LNCaP clone FGC (cell line): ENCODE results near the gene SND1.

Experiments used
- DNase-seq: peaks from one replicate; pipeline ENCODE4 v3.0.0-alpha.2; 2011; ENCODE audit warnings: low read depth
- H3K4me3 ChIP-seq: 2 replicates; pipeline ENCODE4 v1.5.1; 2011; ENCODE audit warnings: mild to moderate bottlenecking, low read depth, low read length, control low read depth
- TF ChIP-seq, protein P1 (sequence below): IDR thresholded peaks from 2 replicates; pipeline ENCODE4 v1.5.1; 2012; ENCODE audit warnings: mild to moderate bottlenecking; ENCODE audit not compliant: control insufficient read depth, insufficient read depth; ENCODE audit errors: extremely low read depth

The SND1 gene

DNA sequence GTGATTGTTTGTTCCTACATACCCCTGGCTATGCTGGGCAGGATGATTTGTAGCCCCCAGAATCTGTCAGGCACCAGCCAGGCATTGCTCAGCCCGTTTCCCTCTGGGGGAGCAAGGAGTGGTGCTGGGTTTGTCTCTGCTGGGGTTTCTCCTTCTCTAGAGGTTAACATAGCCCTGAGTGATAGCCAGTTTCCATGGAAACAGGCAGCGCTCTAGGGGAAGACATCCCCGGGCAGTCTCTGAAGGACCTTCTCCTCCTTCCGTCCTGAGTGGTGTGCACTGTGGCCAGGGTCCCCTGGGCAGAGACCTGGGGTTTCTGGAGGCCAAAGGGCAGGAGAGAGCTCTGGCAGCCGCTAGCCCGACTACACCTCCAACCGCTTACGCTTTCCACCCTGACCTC lies 429.8 kb downstream of the SND1 start:
- no peak for DNase-seq
- no peak overlapping the region for H3K4me3 ChIP-seq
- TF ChIP-seq, protein P1, sequence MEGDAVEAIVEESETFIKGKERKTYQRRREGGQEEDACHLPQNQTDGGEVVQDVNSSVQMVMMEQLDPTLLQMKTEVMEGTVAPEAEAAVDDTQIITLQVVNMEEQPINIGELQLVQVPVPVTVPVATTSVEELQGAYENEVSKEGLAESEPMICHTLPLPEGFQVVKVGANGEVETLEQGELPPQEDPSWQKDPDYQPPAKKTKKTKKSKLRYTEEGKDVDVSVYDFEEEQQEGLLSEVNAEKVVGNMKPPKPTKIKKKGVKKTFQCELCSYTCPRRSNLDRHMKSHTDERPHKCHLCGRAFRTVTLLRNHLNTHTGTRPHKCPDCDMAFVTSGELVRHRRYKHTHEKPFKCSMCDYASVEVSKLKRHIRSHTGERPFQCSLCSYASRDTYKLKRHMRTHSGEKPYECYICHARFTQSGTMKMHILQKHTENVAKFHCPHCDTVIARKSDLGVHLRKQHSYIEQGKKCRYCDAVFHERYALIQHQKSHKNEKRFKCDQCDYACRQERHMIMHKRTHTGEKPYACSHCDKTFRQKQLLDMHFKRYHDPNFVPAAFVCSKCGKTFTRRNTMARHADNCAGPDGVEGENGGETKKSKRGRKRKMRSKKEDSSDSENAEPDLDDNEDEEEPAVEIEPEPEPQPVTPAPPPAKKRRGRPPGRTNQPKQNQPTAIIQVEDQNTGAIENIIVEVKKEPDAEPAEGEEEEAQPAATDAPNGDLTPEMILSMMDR: no peak

DNA sequence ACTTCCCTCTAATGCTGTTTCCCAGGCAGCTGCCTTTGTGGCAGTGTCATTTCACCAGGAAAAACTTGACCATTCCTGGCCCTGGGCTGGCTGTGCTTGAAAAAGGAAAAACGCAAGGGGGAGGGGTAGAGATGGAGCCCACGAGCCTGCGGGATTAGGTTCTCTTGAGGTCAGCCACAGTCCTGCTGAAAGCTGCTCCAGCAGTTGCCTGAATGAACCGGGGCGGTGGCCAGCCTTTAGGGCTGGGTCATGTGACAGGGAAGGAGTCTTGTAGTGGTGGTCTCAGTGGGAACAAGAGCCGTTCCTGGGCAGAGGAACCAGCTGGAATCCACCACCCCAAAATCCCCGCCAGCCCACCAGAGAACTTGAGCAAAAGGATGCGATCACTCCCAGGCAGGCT lies 430.4 kb downstream of the SND1 start:
- H3K4me3 ChIP-seq: no peak overlapping the region
- TF ChIP-seq, protein P1: no peak
- DNase-seq: no peak

DNA sequence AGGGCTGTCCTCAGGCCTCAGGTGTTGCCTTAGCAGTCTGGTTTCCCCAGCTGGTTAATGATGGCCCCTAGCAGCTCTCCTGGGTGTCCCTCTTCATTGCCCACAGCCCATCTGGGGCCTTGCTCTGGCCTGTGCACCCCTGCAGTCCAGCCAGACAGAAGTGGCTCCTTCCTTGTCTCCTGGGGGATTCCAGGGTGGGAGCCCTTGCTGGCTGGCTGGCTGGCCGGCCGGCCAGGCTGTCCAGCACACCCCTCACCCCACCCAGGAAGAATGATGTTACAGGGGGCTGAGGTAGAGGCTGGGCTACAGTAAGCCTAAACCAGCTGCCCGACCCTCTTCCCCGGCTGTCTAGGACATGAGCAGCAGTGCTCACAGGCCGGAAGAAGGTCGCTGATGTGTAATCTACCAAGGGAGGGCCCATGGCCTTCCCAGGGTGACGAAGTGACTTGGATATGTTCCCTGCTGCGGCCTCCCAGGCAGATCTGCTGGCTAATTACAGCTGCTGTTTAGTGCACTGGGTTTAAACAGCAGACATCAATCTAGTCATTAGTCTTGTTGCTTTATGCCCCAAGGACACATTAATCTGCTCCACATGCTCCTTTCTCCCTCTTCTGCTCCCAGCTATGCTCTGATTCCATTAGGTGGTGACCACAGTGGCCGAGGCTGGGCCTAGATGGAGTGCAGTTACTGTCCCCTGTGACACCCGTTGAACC lies 433.1 kb downstream of the SND1 start:
- TF ChIP-seq, protein P1: no peak
- DNase-seq: no peak
- no peak overlapping the region for H3K4me3 ChIP-seq

DNA sequence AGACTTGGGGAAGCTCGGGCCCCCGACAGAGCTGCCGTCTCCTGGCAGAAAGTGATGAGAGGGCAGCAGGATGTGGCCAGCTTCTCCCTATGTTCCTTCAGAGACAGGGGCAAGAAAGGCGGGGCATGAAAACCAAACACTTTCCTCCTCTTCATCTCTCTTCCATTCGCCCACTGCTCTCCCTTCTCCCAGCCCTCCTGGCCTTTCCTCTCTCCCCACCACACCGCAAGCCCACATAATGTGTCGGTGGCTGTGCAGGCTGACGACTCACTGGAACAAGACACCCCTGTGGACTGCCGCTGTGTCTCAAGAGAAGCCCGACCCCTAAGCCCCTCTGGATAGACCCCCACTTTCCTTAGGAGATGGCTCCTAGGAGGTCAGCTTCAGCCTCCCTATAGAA lies 438.5 kb downstream of the SND1 start:
- TF ChIP-seq, protein P1: no peak
- DNase-seq: no peak
- no peak overlapping the region for H3K4me3 ChIP-seq

DNA sequence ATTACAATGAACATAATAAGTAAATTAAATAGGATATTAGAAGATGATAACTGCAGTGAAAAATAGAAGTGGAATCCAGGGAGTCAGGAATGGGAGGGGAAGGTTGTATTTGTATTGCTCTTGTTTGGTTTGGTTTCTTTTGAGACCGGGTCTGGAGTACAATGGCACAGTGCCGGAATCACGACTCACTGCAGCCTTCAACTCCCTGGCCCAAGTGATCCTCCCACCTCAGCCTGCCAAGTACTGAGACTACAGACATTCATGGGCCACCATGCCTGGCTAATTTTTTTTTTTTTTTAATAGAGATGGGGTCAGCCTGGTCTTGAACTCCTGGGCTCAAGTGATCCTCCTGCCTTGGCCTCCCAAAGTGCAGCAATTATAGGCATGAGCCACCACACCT lies 439.1 kb downstream of the SND1 start:
- no peak for DNase-seq
- no peak overlapping the region for H3K4me3 ChIP-seq
- TF ChIP-seq, protein P1: no peak

DNA sequence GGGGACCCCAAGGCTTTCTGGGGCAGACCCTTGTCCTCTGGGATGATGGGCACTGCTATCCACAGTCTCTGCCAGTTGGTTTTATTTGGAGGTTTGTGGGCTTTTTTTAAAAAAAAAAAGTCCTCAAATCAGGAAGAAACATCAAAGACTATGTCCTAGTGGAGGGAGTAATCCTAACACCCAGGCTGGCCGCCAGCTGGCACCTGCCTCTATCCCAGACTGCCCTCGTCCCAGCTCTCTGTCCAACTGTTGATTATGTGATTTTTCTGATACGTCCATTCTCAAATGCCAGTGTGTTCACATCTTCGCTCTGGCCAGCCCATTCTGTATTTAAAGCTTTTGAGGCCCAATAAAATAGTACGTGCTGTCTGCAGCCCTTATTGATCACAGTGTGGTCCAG lies 440.2 kb downstream of the SND1 start:
- H3K4me3 ChIP-seq: no peak overlapping the region
- no peak for DNase-seq
- TF ChIP-seq, protein P1: no peak
